ENCODE measurements around the gene ULK1. TPM values are rescaled to one million over a fixed set of nuclear protein-coding genes. Genes with fewer than 3 reads are reported as not detected.

ULK1 gene
- total and polyA plus RNA-seq, 2 donors from 2014 or later, result 11.4 to 33.4 TPM

DNA sequence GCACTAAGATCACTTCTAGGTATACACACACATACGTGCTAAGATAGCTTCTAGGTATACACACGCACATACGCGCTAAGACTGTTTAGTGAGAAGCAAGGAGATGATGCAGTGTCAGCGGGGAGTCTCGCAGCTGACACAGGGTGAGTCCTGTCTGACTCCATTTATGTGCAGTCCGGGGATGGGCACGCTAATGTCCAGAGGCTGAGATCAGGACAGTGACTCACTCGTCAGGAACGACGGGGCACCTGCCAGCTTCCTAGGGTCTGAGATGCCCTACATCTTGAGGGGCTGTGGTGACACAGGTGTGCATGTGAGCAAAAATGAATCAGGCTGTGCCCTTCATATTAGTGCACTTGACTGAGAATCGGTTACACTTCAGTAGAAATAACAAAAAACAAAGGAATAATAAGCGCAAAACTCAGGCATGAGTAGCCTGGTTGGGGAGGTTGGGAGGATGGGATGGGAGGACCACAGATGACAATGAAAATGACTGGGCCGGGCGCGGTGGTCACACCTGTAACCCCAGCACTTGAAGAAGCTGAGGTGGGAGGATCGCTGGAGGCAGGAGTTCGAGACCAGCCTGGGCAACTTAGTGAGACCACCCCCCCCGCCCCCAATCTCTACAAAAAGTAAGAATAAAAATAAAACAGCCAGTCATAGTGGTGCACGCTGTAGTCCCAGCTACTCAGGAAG is 29.1 kb upstream of the ULK1 start:
- TF ChIP-seq, protein P1, sequence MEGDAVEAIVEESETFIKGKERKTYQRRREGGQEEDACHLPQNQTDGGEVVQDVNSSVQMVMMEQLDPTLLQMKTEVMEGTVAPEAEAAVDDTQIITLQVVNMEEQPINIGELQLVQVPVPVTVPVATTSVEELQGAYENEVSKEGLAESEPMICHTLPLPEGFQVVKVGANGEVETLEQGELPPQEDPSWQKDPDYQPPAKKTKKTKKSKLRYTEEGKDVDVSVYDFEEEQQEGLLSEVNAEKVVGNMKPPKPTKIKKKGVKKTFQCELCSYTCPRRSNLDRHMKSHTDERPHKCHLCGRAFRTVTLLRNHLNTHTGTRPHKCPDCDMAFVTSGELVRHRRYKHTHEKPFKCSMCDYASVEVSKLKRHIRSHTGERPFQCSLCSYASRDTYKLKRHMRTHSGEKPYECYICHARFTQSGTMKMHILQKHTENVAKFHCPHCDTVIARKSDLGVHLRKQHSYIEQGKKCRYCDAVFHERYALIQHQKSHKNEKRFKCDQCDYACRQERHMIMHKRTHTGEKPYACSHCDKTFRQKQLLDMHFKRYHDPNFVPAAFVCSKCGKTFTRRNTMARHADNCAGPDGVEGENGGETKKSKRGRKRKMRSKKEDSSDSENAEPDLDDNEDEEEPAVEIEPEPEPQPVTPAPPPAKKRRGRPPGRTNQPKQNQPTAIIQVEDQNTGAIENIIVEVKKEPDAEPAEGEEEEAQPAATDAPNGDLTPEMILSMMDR (IDR thresholded peaks at IDR 0.05; ENCODE audit: borderline replicate concordance, extremely low read depth, insufficient read depth), result no peak
- no peak overlapping the region for H3K9ac ChIP-seq (ENCODE audit: low read length in 3 of 3)
- no peaks in the 10 kb centered on the region for H3K36me3 ChIP-seq (ENCODE audit: control insufficient read depth in 2 of 3, insufficient read depth in 3 of 3, low read length in 3 of 3)
- H3K9me3 ChIP-seq (ENCODE audit: control insufficient read depth in 2 of 3, insufficient read depth in 1 of 3, low read length in 3 of 3), result no peaks in the 10 kb centered on the region
- H3K4me1 ChIP-seq (ENCODE audit: control insufficient read depth in 2 of 3, insufficient read depth in 2 of 3, low read depth in 1 of 3, low read length in 3 of 3), result no peaks in the 10 kb centered on the region
- FAIRE-seq (no peak), DNase-seq (peak in 1 of 5 donors; percentile 46)
- intact Hi-C loops (cut with DNase I), result no loop called here
- no peaks in the 10 kb centered on the region for H3K27me3 ChIP-seq (ENCODE audit: control insufficient read depth, insufficient read depth, low read length)
- H3K27ac ChIP-seq (ENCODE audit: low read depth in 2 of 2, low read length in 2 of 2), result no peak overlapping the region
- H3K4me3 ChIP-seq (ENCODE audit: low read length in 3 of 3), result no peak overlapping the region

GRCh38 chr12:131867471-131867870 is 27.0 kb upstream of the ULK1 start:
- Histone ChIP-seq H3K27me3 (ENCODE audit: control insufficient read depth, insufficient read depth, low read length) (no peaks in the 10 kb centered on the region), H3K27ac (ENCODE audit: low read depth in 2 of 2, low read length in 2 of 2) (no peak overlapping the region), H3K9ac (ENCODE audit: low read length in 3 of 3) (no peak overlapping the region), H3K4me1 (ENCODE audit: control insufficient read depth in 2 of 3, insufficient read depth in 2 of 3, low read depth in 1 of 3, low read length in 3 of 3) (no peaks in the 10 kb centered on the region), H3K4me3 (ENCODE audit: low read length in 3 of 3) (no peak overlapping the region), H3K9me3 (ENCODE audit: control insufficient read depth in 2 of 3, insufficient read depth in 1 of 3, low read length in 3 of 3) (no peaks in the 10 kb centered on the region), H3K36me3 (ENCODE audit: control insufficient read depth in 2 of 3, insufficient read depth in 3 of 3, low read length in 3 of 3) (no peaks in the 10 kb centered on the region)
- intact Hi-C loops (cut with DNase I), result no loop called here
- TF ChIP-seq, protein P1 (IDR thresholded peaks at IDR 0.05; ENCODE audit: borderline replicate concordance, extremely low read depth, insufficient read depth), result no peak
- FAIRE-seq, result no peak
- DNase-seq, result no peak

GRCh38 chr12:131867891-131868675 is 26.3 kb upstream of the ULK1 start:
- Histone ChIP-seq H3K27ac (ENCODE audit: low read depth in 2 of 2, low read length in 2 of 2) (no peak overlapping the region), H3K4me3 (ENCODE audit: low read length in 3 of 3) (no peak overlapping the region), H3K4me1 (ENCODE audit: control insufficient read depth in 2 of 3, insufficient read depth in 2 of 3, low read depth in 1 of 3, low read length in 3 of 3) (no peaks in the 10 kb centered on the region), H3K27me3 (ENCODE audit: control insufficient read depth, insufficient read depth, low read length) (no peaks in the 10 kb centered on the region), H3K9me3 (ENCODE audit: control insufficient read depth in 2 of 3, insufficient read depth in 1 of 3, low read length in 3 of 3) (no peaks in the 10 kb centered on the region), H3K9ac (ENCODE audit: low read length in 3 of 3) (no peak overlapping the region), H3K36me3 (ENCODE audit: control insufficient read depth in 2 of 3, insufficient read depth in 3 of 3, low read length in 3 of 3) (no peaks in the 10 kb centered on the region)
- TF ChIP-seq, protein P1 (IDR thresholded peaks at IDR 0.05; ENCODE audit: borderline replicate concordance, extremely low read depth, insufficient read depth), result no peak
- no peak for FAIRE-seq
- intact Hi-C loops (cut with DNase I), result no loop called here
- peak in 1 of 5 donors; percentile 65 for DNase-seq
